HG02884 (cell line): Measurements from ENCODE around the gene B3GNT7.
"Not testable (repeated sequence)": the region's sequence is repeated elsewhere in the genome, so short reads cannot be mapped to it uniquely, and the experiment has no call there.

ENCODE experiments used
- ATAC-seq: cut with Tn5 transposase; IDR thresholded peaks from one replicate; pipeline ENCODE4 v1.9.1; 2021; ENCODE audit warnings: mild to moderate bottlenecking, moderate library complexity; ENCODE audit not compliant: unreplicated experiment

The B3GNT7 gene

GRCh38 chr2:231421051-231421580 is 25.6 kb downstream of the B3GNT7 start:
- ATAC-seq, result no peak

DNA sequence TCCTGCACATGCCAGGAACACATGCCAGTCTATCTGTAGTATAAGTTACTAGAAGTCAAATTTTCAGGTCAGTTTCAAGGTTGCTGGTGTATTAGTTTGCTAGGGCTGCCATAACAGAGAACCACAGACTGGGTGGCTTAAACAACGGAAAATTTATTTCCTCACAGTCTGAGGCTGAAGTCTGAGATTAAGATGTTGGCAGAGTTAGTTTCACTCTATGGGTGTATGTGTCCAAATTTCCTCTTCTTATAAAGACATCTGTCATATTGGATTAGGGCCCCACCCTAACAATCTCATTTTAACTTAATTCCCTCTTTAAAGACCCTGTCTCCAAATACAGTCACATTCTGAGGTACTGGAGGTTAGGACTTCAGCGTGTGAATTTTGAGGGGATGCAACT is 26.5 kb downstream of the B3GNT7 start:
- no peak for ATAC-seq

GRCh38 chr2:231423176-231423575 is 27.7 kb downstream of the B3GNT7 start:
- no peak for ATAC-seq

- no peak for ATAC-seq
Observed at GRCh38 chr2:231425291-231425810, 29.8 kb downstream of the B3GNT7 start.

DNA sequence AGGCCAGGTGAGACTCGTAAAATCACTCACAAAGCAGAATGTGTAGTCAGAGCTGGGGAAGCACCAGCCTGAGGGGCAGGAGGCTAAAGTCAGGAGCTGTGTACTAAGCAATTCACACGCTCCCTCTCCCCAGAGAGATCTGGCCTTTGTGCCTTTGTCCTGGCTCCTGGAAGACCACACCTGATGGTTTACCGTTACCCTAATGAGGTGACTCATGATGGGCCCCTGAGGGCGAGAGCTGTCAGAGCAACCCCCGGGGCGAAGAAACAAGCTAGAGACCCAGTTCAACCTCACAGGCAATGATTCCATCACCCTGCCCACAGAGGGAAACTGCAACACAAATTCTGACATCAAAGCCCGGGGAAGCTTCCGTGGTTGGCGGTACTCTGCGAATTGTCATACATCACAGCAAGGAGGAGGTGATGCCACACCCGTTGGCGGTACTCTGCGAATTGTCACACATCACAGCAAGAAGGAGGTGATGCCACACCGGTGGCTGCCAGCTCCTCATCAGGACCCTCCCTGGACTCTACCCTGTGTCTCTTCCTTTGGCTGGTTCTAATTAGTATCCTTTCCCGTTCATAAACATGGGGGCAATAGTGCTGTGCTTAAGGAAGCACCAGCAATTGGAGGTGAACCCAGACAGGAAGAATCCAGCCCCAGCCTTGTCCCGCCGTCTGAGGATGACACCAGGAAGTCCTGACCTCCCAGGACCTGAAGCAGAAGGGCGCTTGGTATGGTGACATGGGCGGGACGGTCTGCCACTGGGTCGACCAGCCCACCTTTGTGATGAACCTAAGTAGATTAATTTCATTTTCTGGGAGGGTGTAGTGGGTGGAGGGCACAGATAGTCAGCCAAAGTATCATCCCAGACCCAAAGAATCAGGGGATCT is 30.5 kb downstream of the B3GNT7 start:
- no peak for ATAC-seq

DNA sequence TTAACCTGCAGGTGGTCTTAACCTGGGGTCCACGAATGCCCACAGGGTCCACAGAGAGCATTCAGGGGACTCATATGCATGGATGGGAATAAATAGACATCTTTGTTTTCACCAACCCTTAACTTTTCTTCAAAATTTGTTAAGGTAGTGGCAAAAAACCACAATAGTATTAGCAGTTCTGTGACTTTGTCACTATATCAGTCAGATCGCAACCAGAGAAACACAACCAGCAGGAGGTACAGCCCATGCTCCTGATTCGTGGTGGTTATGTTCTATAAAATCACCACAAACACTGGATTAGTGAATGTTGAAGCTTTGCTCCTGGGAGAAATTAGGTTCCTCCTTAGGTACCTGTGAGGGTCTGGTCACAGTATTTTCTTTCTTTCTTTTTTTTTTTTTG is 31.6 kb downstream of the B3GNT7 start:
- ATAC-seq, result no peak

GRCh38 chr2:231429152-231429551 is 33.6 kb downstream of the B3GNT7 start:
- ATAC-seq, result no peak

DNA sequence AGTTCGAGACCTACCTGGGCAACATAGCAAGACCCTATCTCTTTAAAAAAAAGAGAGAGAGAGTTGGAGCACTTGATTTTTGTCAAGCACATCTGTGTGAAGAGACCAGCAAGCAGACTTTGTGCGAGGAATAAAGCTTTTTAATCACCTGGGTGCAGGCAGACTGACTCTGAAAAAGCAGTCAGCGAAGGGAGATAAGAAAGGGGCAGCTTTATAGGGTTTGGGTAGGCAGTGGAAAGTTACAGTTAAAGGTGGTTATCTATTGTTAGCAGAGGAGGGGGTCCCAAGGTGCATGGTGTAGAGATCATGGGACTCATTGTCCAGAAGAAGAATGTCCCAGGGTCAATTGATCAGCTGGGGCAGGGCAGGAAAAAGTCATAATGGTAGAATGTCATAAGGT is 34.4 kb downstream of the B3GNT7 start:
- no peak for ATAC-seq

GRCh38 chr2:231430437-231430836 is 34.9 kb downstream of the B3GNT7 start:
- ATAC-seq, result not testable (repeated sequence)

DNA sequence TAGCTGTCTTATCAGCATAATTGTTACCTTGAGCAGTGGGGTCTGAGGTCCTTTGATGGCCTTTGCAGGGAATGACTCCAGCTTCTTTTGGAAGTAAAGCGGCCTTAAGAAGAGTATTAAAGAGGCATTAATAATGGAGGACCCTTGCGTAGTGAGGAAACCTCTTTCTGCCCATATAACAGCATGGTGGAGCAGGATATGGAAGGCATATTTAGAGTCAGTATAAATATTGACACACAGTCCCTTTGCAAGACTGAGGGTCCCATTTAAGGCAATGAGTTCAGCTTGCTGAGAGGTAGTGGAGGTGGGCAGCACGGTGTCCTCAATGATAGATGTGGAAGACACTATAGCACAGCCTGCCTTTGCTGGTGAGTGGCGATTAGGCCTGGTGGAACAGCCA is 36.1 kb downstream of the B3GNT7 start:
- ATAC-seq, result no peak

GRCh38 chr2:231433990-231434389 is 38.5 kb downstream of the B3GNT7 start:
- no peak for ATAC-seq

GRCh38 chr2:231436957-231437356 is 41.4 kb downstream of the B3GNT7 start:
- ATAC-seq, result no peak

- no peak for ATAC-seq
Observed at GRCh38 chr2:231449503-231450054, 54.1 kb downstream of the B3GNT7 start.

GRCh38 chr2:231450548-231450989 is 55.1 kb downstream of the B3GNT7 start:
- no peak for ATAC-seq
